Measurements from ENCODE around the gene TMEM248. TPM values are rescaled to one million over a fixed set of nuclear protein-coding genes. Genes with fewer than 3 reads are reported as not detected.

TMEM248 gene
- total and polyA plus RNA-seq, 2 experiments from 2014 or later: 40.2 to 73.7 TPM

DNA sequence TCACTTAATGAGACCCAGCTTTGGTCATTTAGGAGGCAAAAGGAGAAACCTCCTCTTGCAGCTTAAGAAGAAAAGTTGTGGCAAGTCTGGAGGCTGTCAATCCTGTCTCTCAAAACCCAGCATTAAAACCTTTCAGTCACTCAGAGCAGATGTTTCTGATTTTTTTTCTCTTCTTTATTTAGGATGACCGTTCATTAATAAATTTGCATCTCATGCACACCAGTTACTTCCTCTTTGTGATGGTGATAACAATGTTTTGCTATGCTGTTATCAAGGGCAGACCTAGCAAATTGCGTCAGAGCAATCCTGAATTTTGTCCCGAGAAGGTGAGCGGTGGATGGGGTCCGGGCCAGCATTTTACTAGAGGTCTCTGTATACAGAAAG lies 32.0 kb downstream of the TMEM248 start:
- Histone ChIP-seq H4K20me1 (replicated peaks; ENCODE audit: insufficient read depth) (0 out of 2 replicates have a peak, but pooled peaks cover 4% of the 10 kb centered on the region), H2AFZ (no peak overlapping the region), H3K4me3 (no peak overlapping the region), H3F3A (replicated peaks; ENCODE audit: low read depth) (no peaks in the 10 kb centered on the region; the same call in 1 of the 2 replicates), H3K4me1 (ENCODE audit: insufficient read depth) (no peaks in the 10 kb centered on the region), H3K36me3 (ENCODE audit: insufficient read depth) (peaks cover 27% of the 10 kb centered on the region), H3K9me2 (ENCODE audit: insufficient read depth) (no peaks in the 10 kb centered on the region), H3K27ac (ENCODE audit: low read depth) (0 out of 2 replicates have a peak overlapping the region, but pooled peaks have one; percentile 14), H3K4me2 (no peak overlapping the region), H3K79me2 (replicated peaks; ENCODE audit: insufficient read depth) (no peaks in the 10 kb centered on the region), H3K27me3 (ENCODE audit: insufficient read depth) (no peaks in the 10 kb centered on the region)
- Mint-ChIP-seq H3K27ac (peak overlapping the region; percentile 43; the same call in 1 of the 2 replicates), H3K36me3 (ENCODE audit: low read depth) (peaks cover 64% of the 10 kb centered on the region), H3K4me1 (0 out of 3 replicates have a peak, but pooled peaks cover 5% of the 10 kb centered on the region), H3K27me3 (ENCODE audit: insufficient read depth, low read depth, poor library complexity) (peaks cover 7% of the 10 kb centered on the region), H3K9me3 (no peaks in the 10 kb centered on the region), H3K4me3 (no peak overlapping the region)
- ATAC-seq (no peak), DNase-seq (ENCODE audit: low spot score) (no peak)
- no peak for TF ChIP-seq EZH2phosphoT487 (IDR thresholded peaks at IDR 0.05; ENCODE audit: unreplicated experiment)
- TF ChIP-seq, protein P1, sequence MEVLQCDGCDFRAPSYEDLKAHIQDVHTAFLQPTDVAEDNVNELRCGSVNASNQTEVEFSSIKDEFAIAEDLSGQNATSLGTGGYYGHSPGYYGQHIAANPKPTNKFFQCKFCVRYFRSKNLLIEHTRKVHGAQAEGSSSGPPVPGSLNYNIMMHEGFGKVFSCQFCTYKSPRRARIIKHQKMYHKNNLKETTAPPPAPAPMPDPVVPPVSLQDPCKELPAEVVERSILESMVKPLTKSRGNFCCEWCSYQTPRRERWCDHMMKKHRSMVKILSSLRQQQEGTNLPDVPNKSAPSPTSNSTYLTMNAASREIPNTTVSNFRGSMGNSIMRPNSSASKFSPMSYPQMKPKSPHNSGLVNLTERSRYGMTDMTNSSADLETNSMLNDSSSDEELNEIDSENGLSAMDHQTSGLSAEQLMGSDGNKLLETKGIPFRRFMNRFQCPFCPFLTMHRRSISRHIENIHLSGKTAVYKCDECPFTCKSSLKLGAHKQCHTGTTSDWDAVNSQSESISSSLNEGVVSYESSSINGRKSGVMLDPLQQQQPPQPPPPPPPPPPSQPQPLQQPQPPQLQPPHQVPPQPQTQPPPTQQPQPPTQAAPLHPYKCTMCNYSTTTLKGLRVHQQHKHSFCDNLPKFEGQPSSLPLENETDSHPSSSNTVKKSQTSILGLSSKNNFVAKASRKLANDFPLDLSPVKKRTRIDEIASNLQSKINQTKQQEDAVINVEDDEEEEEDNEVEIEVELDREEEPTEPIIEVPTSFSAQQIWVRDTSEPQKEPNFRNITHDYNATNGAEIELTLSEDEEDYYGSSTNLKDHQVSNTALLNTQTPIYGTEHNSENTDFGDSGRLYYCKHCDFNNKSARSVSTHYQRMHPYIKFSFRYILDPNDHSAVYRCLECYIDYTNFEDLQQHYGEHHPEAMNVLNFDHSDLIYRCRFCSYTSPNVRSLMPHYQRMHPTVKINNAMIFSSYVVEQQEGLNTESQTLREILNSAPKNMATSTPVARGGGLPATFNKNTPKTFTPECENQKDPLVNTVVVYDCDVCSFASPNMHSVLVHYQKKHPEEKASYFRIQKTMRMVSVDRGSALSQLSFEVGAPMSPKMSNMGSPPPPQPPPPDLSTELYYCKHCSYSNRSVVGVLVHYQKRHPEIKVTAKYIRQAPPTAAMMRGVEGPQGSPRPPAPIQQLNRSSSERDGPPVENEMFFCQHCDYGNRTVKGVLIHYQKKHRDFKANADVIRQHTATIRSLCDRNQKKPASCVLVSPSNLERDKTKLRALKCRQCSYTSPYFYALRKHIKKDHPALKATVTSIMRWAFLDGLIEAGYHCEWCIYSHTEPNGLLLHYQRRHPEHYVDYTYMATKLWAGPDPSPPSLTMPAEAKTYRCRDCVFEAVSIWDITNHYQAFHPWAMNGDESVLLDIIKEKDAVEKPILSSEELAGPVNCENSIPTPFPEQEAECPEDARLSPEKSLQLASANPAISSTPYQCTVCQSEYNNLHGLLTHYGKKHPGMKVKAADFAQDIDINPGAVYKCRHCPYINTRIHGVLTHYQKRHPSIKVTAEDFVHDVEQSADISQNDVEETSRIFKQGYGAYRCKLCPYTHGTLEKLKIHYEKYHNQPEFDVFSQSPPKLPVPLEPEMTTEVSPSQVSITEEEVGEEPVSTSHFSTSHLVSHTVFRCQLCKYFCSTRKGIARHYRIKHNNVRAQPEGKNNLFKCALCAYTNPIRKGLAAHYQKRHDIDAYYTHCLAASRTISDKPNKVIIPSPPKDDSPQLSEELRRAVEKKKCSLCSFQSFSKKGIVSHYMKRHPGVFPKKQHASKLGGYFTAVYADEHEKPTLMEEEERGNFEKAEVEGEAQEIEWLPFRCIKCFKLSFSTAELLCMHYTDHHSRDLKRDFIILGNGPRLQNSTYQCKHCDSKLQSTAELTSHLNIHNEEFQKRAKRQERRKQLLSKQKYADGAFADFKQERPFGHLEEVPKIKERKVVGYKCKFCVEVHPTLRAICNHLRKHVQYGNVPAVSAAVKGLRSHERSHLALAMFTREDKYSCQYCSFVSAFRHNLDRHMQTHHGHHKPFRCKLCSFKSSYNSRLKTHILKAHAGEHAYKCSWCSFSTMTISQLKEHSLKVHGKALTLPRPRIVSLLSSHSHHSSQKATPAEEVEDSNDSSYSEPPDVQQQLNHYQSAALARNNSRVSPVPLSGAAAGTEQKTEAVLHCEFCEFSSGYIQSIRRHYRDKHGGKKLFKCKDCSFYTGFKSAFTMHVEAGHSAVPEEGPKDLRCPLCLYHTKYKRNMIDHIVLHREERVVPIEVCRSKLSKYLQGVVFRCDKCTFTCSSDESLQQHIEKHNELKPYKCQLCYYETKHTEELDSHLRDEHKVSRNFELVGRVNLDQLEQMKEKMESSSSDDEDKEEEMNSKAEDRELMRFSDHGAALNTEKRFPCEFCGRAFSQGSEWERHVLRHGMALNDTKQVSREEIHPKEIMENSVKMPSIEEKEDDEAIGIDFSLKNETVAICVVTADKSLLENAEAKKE (CRISPR knock-in tag; IDR thresholded peaks at IDR 0.05): no peak
- TF ChIP-seq JUNB (IDR thresholded peaks at IDR 0.05; ENCODE audit: unreplicated experiment): no peak
- TF ChIP-seq NANOG (IDR thresholded peaks at IDR 0.05; ENCODE audit: borderline replicate concordance): no peak
- TF ChIP-seq, protein P2, sequence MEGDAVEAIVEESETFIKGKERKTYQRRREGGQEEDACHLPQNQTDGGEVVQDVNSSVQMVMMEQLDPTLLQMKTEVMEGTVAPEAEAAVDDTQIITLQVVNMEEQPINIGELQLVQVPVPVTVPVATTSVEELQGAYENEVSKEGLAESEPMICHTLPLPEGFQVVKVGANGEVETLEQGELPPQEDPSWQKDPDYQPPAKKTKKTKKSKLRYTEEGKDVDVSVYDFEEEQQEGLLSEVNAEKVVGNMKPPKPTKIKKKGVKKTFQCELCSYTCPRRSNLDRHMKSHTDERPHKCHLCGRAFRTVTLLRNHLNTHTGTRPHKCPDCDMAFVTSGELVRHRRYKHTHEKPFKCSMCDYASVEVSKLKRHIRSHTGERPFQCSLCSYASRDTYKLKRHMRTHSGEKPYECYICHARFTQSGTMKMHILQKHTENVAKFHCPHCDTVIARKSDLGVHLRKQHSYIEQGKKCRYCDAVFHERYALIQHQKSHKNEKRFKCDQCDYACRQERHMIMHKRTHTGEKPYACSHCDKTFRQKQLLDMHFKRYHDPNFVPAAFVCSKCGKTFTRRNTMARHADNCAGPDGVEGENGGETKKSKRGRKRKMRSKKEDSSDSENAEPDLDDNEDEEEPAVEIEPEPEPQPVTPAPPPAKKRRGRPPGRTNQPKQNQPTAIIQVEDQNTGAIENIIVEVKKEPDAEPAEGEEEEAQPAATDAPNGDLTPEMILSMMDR (conservative IDR thresholded peaks at IDR 0.05; ENCODE audit: low read depth in 2 of 2): no peak
- TF ChIP-seq POLR2AphosphoS5 (IDR thresholded peaks at IDR 0.05; ENCODE audit: low read depth): no peak
- TF ChIP-seq ZNF114 (CRISPR knock-in tag; IDR thresholded peaks at IDR 0.05): no peak
- TF ChIP-seq EZH2 (IDR thresholded peaks at IDR 0.05; ENCODE audit: low read depth, unreplicated experiment): no peak
- TF ChIP-seq, protein P3, sequence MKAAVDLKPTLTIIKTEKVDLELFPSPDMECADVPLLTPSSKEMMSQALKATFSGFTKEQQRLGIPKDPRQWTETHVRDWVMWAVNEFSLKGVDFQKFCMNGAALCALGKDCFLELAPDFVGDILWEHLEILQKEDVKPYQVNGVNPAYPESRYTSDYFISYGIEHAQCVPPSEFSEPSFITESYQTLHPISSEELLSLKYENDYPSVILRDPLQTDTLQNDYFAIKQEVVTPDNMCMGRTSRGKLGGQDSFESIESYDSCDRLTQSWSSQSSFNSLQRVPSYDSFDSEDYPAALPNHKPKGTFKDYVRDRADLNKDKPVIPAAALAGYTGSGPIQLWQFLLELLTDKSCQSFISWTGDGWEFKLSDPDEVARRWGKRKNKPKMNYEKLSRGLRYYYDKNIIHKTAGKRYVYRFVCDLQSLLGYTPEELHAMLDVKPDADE (IDR thresholded peaks at IDR 0.05): no peak
- TF ChIP-seq ZNF331 (CRISPR knock-in tag; IDR thresholded peaks at IDR 0.05; ENCODE audit: low read depth): no peak
- no peak for TF ChIP-seq CREB1 (CRISPR knock-in tag; IDR thresholded peaks at IDR 0.05; ENCODE audit: low read depth)
- no peak for TF ChIP-seq STAT1 (IDR thresholded peaks at IDR 0.05; ENCODE audit: unreplicated experiment)
- TF ChIP-seq, protein P4, sequence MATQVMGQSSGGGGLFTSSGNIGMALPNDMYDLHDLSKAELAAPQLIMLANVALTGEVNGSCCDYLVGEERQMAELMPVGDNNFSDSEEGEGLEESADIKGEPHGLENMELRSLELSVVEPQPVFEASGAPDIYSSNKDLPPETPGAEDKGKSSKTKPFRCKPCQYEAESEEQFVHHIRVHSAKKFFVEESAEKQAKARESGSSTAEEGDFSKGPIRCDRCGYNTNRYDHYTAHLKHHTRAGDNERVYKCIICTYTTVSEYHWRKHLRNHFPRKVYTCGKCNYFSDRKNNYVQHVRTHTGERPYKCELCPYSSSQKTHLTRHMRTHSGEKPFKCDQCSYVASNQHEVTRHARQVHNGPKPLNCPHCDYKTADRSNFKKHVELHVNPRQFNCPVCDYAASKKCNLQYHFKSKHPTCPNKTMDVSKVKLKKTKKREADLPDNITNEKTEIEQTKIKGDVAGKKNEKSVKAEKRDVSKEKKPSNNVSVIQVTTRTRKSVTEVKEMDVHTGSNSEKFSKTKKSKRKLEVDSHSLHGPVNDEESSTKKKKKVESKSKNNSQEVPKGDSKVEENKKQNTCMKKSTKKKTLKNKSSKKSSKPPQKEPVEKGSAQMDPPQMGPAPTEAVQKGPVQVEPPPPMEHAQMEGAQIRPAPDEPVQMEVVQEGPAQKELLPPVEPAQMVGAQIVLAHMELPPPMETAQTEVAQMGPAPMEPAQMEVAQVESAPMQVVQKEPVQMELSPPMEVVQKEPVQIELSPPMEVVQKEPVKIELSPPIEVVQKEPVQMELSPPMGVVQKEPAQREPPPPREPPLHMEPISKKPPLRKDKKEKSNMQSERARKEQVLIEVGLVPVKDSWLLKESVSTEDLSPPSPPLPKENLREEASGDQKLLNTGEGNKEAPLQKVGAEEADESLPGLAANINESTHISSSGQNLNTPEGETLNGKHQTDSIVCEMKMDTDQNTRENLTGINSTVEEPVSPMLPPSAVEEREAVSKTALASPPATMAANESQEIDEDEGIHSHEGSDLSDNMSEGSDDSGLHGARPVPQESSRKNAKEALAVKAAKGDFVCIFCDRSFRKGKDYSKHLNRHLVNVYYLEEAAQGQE (IDR thresholded peaks at IDR 0.05; ENCODE audit: unreplicated experiment): no peak
